ENCODE measurements around the gene GPR151. TPM values are rescaled to one million over a fixed set of nuclear protein-coding genes. Genes with fewer than 3 reads are reported as not detected.

GPR151 gene
- polyA plus RNA-seq, 1 donor from 2014 or later = 1.0 TPM

DNA sequence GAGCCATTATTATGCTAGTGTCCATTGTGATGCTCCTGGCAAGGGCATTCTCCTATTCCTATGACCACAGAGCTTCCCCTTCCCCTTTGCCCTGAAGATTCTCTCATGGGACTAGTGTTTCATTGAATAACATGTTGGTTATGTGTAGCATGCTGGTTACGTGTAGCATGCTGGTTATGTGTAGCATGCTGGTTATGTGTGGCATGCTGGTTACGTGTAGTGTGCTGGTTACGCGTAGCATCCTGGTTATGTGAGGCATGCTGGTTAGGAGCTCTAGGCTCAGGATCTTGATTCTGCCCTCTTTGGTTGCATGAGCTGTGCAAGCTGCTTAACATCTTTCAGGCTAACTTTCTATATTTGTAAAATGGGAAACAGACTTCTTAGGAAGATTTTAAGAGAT lies 46.5 kb upstream of the GPR151 start:
- H3K79me2 ChIP-seq (replicated peaks; ENCODE audit: insufficient read depth, low read length) = no peaks in the 10 kb centered on the region
- no peak overlapping the region for H3K27ac ChIP-seq (ENCODE audit: low read length)
- H2AFZ ChIP-seq (ENCODE audit: low read depth, low read length) = no peak overlapping the region
- H3K4me3 ChIP-seq (ENCODE audit: low read length) = no peak overlapping the region
- H3K9me3 ChIP-seq (ENCODE audit: low read length) = no peaks in the 10 kb centered on the region
- no peak overlapping the region for H3K4me2 ChIP-seq (ENCODE audit: low read length)
- no peaks in the 10 kb centered on the region for H3K9me2 ChIP-seq (ENCODE audit: insufficient read depth, low read length)
- no peaks in the 10 kb centered on the region for H3F3A ChIP-seq (ENCODE audit: insufficient read depth, low read length, poor library complexity, severe bottlenecking)
- H3K9ac ChIP-seq (ENCODE audit: low read length) = no peak overlapping the region
- no peaks in the 10 kb centered on the region for H3K36me3 ChIP-seq (ENCODE audit: insufficient read depth, low read length)
- no peaks in the 10 kb centered on the region for H4K20me1 ChIP-seq (ENCODE audit: insufficient read depth)
- H3K27me3 ChIP-seq (ENCODE audit: insufficient read depth, low read depth, low read length) = no peaks in the 10 kb centered on the region
- TF ChIP-seq RAD21 (conservative IDR thresholded peaks at IDR 0.05) (no peak), MXI1 (conservative IDR thresholded peaks at IDR 0.05; ENCODE audit: poor library complexity, severe bottlenecking) (no peak), EP300 (conservative IDR thresholded peaks at IDR 0.05; ENCODE audit: poor library complexity, severe bottlenecking) (no peak), POLR2AphosphoS5 (IDR thresholded peaks at IDR 0.05) (no peak), SMC3 (conservative IDR thresholded peaks at IDR 0.05; ENCODE audit: poor library complexity) (no peak), TAF1 (IDR thresholded peaks at IDR 0.05; ENCODE audit: low read depth) (no peak), EZH2 (IDR thresholded peaks at IDR 0.05; ENCODE audit: borderline replicate concordance, insufficient read depth, low read length, poor library complexity, severe bottlenecking) (no peak)
- TF ChIP-seq, protein P1, sequence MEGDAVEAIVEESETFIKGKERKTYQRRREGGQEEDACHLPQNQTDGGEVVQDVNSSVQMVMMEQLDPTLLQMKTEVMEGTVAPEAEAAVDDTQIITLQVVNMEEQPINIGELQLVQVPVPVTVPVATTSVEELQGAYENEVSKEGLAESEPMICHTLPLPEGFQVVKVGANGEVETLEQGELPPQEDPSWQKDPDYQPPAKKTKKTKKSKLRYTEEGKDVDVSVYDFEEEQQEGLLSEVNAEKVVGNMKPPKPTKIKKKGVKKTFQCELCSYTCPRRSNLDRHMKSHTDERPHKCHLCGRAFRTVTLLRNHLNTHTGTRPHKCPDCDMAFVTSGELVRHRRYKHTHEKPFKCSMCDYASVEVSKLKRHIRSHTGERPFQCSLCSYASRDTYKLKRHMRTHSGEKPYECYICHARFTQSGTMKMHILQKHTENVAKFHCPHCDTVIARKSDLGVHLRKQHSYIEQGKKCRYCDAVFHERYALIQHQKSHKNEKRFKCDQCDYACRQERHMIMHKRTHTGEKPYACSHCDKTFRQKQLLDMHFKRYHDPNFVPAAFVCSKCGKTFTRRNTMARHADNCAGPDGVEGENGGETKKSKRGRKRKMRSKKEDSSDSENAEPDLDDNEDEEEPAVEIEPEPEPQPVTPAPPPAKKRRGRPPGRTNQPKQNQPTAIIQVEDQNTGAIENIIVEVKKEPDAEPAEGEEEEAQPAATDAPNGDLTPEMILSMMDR (IDR thresholded peaks at IDR 0.05; ENCODE audit: poor library complexity, severe bottlenecking) = no peak
- TF ChIP-seq, protein P2, sequence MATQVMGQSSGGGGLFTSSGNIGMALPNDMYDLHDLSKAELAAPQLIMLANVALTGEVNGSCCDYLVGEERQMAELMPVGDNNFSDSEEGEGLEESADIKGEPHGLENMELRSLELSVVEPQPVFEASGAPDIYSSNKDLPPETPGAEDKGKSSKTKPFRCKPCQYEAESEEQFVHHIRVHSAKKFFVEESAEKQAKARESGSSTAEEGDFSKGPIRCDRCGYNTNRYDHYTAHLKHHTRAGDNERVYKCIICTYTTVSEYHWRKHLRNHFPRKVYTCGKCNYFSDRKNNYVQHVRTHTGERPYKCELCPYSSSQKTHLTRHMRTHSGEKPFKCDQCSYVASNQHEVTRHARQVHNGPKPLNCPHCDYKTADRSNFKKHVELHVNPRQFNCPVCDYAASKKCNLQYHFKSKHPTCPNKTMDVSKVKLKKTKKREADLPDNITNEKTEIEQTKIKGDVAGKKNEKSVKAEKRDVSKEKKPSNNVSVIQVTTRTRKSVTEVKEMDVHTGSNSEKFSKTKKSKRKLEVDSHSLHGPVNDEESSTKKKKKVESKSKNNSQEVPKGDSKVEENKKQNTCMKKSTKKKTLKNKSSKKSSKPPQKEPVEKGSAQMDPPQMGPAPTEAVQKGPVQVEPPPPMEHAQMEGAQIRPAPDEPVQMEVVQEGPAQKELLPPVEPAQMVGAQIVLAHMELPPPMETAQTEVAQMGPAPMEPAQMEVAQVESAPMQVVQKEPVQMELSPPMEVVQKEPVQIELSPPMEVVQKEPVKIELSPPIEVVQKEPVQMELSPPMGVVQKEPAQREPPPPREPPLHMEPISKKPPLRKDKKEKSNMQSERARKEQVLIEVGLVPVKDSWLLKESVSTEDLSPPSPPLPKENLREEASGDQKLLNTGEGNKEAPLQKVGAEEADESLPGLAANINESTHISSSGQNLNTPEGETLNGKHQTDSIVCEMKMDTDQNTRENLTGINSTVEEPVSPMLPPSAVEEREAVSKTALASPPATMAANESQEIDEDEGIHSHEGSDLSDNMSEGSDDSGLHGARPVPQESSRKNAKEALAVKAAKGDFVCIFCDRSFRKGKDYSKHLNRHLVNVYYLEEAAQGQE (IDR thresholded peaks at IDR 0.05; ENCODE audit: borderline replicate concordance) = no peak

DNA sequence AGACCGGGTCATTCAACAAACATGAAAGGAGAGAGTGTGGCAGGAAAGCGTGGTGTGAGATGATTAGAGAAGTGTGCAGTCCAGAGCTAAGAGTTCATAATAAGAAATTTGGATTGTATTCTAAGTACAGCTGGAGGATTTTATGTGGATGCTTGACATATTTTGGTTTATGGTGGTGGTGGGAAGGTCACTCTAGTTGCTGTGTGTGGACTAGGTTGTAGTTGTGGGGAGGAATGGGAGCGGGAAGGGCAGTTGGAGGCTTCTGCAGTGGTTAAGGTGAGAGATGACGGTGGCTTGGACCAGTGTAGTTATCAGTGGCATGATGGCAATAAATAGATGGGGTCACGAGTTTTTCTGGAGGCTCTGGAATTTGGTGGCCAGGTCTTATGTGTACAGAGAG lies 45.7 kb upstream of the GPR151 start:
- Histone ChIP-seq H3K9ac (ENCODE audit: low read length) (no peak overlapping the region), H3K36me3 (ENCODE audit: insufficient read depth, low read length) (no peaks in the 10 kb centered on the region), H3K9me3 (ENCODE audit: low read length) (no peaks in the 10 kb centered on the region), H3K4me2 (ENCODE audit: low read length) (no peak overlapping the region), H3K27ac (ENCODE audit: low read length) (no peak overlapping the region), H3K9me2 (ENCODE audit: insufficient read depth, low read length) (no peaks in the 10 kb centered on the region), H2AFZ (ENCODE audit: low read depth, low read length) (no peak overlapping the region), H3K4me3 (ENCODE audit: low read length) (no peak overlapping the region), H3F3A (ENCODE audit: insufficient read depth, low read length, poor library complexity, severe bottlenecking) (no peaks in the 10 kb centered on the region), H3K79me2 (replicated peaks; ENCODE audit: insufficient read depth, low read length) (no peaks in the 10 kb centered on the region), H3K27me3 (ENCODE audit: insufficient read depth, low read depth, low read length) (no peaks in the 10 kb centered on the region), H4K20me1 (ENCODE audit: insufficient read depth) (no peaks in the 10 kb centered on the region)
- TF ChIP-seq, protein P1 (IDR thresholded peaks at IDR 0.05; ENCODE audit: poor library complexity, severe bottlenecking) = no peak
- TF ChIP-seq MXI1 (conservative IDR thresholded peaks at IDR 0.05; ENCODE audit: poor library complexity, severe bottlenecking) (no peak), EP300 (conservative IDR thresholded peaks at IDR 0.05; ENCODE audit: poor library complexity, severe bottlenecking) (no peak), POLR2AphosphoS5 (IDR thresholded peaks at IDR 0.05) (no peak), SMC3 (conservative IDR thresholded peaks at IDR 0.05; ENCODE audit: poor library complexity) (no peak), RAD21 (conservative IDR thresholded peaks at IDR 0.05) (no peak), TAF1 (IDR thresholded peaks at IDR 0.05; ENCODE audit: low read depth) (no peak), EZH2 (IDR thresholded peaks at IDR 0.05; ENCODE audit: borderline replicate concordance, insufficient read depth, low read length, poor library complexity, severe bottlenecking) (no peak)
- TF ChIP-seq, protein P2 (IDR thresholded peaks at IDR 0.05; ENCODE audit: borderline replicate concordance) = no peak
